NCI-H2171 treated with DMSO at 0.1 percent for 48 hours (cell line): Measurements from ENCODE around the gene GADD45B.
"Not testable (repeated sequence)": the region's sequence is repeated elsewhere in the genome, so short reads cannot be mapped to it uniquely, and the experiment has no call there.

ENCODE experiments used
- DNase-seq: peaks from one replicate; lab custom pipeline; 2025; lab: John Stamatoyannopoulos, UW

Gene GADD45B

GRCh38 chr19:2514981-2515518 is 39.1 kb downstream of the GADD45B start:
- no peak for DNase-seq

DNA sequence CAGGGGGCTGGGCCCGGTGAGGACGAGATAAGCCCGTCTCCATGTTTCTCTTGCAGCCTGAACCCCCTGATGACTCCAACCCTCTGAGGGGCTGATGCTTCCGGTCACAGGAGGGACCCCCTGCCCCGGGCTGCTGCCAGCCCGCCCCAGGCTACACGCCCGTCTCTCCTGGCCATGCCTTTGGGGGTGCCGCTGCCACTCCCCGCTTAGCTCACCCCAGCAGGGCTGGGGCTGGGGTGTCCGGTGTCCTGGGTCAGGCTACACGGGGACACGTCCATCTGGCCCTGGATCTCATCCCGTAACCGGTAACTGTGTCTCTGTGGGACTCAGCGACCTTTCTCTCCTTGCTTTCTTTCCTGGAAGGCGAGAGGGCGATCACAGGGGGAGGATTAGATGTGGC is 40.8 kb downstream of the GADD45B start:
- DNase-seq: no peak

GRCh38 chr19:2517881-2518601 is 42.1 kb downstream of the GADD45B start:
- no peak for DNase-seq

DNA sequence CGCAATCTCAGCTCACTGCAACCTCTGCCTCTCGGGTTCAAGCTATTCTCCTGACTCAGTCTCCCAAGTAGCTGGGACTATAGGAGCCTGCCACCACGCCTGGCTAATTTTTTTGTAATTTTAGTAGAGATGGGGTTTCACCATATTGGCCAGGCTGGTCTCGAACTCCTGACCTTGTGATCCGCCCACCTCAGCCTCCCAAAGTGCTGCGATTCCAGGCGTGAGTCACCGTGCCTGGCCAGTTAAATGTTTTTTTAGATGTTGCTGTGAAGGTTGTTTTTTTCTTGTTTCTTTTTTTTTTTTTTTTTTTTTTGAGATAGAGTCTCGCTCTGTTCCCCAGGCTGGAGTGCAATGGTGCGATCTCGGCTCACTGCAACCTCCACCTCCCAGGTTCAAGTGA is 42.9 kb downstream of the GADD45B start:
- DNase-seq: not testable (repeated sequence)

DNA sequence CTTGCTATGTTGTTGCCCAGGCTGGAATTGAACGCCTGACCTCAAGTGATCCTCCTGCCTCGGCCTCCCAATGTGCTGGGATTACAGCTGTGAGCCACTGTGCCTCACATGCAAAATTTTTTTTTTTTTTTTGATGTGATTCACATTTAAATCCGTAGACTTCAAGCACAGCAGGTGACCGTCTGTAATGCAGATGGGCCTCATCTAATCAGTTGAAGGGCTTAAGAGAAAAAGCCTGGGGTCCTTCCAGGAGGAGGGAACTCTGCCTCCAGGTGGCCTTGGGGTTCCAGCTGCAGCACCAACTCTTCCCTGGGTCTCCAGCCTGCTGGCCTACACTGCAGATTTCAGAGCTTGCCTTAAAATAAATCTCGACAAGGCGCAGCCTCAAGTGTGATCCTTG is 43.6 kb downstream of the GADD45B start:
- DNase-seq: no peak

- no peak for DNase-seq
Measured at GRCh38 chr19:2523630-2524311, 47.8 kb downstream of the GADD45B start.

GRCh38 chr19:2524361-2524839 is 48.5 kb downstream of the GADD45B start:
- DNase-seq: no peak

- DNase-seq: peak; percentile 11
Measured at GRCh38 chr19:2524840-2525723, 49.2 kb downstream of the GADD45B start.

GRCh38 chr19:2527171-2527570 is 51.2 kb downstream of the GADD45B start:
- no peak for DNase-seq

DNA sequence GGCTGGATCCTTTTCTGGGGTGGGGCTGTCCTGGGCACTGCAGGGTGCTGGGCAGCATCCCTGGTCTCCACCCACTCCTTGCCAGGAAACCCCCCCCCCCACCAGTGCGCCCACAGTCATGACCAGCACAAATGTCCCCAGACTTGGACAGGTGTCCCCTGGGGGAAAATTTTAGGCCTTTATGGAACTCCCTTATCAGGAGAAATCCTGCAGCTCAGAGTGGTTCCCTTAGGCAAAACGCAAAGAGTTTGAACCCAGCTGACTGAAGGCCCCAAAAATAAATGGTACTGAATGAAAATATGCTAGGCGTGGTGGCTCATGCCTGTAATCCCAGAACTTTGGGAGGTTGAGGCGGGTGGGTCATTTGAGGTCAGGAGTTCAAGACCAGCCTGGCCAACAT is 51.8 kb downstream of the GADD45B start:
- no peak for DNase-seq
